SK-N-SH treated with all-trans-retinoic acid at 6 μM for 48 hours (cell line): ENCODE results near the gene SNX30.

ENCODE experiments used
- CSDC2 ChIP-seq: fragments of 250-450 bp; sonication (Bioruptor Pico); IDR thresholded peaks from 2 replicates; pipeline ENCODE4 v1.5.0; 2020; ENCODE audit warnings: mild to moderate bottlenecking, moderate library complexity
- GLIS3 ChIP-seq: fragments of 250-450 bp; sonication (Bioruptor Pico); IDR thresholded peaks from 2 replicates; pipeline ENCODE4 v1.5.0; 2020; ENCODE audit warnings: mild to moderate bottlenecking, moderate library complexity
- ISL1 ChIP-seq: fragments of 250-450 bp; sonication (Bioruptor Pico); IDR thresholded peaks from 2 replicates; pipeline ENCODE4 v2.1.2; 2022; ENCODE audit warnings: mild to moderate bottlenecking, moderate library complexity
- PATZ1 ChIP-seq: fragments of 250-450 bp; sonication (Bioruptor Pico); IDR thresholded peaks from 2 replicates; pipeline ENCODE4 v1.8.0; 2020; ENCODE audit warnings: mild to moderate bottlenecking, moderate library complexity, borderline replicate concordance
- TSHZ2 ChIP-seq: fragments of 250-450 bp; sonication (Bioruptor Pico); IDR thresholded peaks from 2 replicates; pipeline ENCODE4 v1.5.0; 2020; ENCODE audit warnings: mild to moderate bottlenecking, moderate library complexity
- ZC3H10 ChIP-seq: fragments of 250-450 bp; sonication (Bioruptor Pico); IDR thresholded peaks from 2 replicates; pipeline ENCODE4 v1.5.1; 2021; ENCODE audit warnings: mild to moderate bottlenecking, moderate library complexity

DNA sequence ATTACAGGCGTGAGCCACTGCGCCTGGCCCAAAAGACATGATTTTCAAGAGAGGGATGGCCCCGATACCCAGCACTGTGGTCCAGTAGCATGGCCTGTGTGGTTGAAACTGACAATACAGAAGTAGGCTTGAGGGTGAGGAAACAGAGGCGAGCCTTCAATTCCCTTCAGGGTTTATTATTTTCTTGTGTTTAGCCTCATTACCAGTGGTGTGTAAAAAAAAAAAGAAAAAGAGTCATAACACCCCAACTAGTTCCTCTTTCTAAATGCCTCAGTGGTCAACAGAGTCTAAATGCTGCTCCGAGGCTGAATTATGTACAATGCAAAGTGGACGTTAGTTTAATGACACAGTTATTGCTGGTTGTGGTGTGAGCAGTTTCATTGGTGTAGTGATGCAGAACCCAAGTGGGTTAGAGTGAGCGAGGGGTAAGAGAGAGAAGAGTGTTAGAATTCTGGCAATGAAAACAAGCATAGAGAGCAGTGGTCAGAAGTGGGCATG, 58.8 kb downstream of the SNX30 start:
- TF ChIP-seq TSHZ2 (CRISPR knock-in tag) (no peak), ZC3H10 (no peak), PATZ1 (CRISPR knock-in tag) (no peak), CSDC2 (no peak), GLIS3 (CRISPR knock-in tag) (no peak), ISL1 (CRISPR knock-in tag) (no peak)
